ENCODE data around the gene SPEM2. TPM values are rescaled to one million over a fixed set of nuclear protein-coding genes. Genes with fewer than 3 reads are reported as not detected.

The SPEM2 gene
- total and polyA plus RNA-seq, 4 donors = not detected

DNA sequence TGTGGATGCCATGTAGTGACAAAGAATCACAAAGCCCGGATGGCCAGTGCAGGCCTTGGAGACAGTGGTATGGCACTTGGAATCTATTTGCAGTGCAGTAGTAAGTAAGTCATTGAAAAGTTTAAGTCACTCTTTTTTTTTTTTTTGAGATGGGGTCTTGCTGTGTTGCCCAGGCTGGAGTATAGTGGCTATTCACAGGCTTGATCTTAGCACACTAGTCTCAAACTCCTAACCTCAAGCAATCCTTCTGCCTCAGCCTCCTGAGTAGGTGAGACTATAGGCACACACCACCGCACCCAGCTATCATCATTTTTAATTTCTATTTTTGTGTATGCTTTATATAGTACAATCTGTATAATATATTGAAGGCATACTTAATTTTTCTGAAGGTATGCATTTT, 26.8 kb upstream of the SPEM2 start:
- ATAC-seq (ENCODE audit: low FRiP score) (no peak), DNase-seq (no peak)
- Histone ChIP-seq H3K4me1 (ENCODE audit: control insufficient read depth in 1 of 2, insufficient read depth in 2 of 2, low read length in 2 of 2) (no peaks in the 10 kb centered on the region), H3K4me3 (ENCODE audit: low read length in 2 of 2) (no peak overlapping the region), H3K36me3 (ENCODE audit: control insufficient read depth in 1 of 2, insufficient read depth in 2 of 2, low read length in 1 of 2) (no peaks in the 10 kb centered on the region), H3K27me3 (ENCODE audit: control insufficient read depth in 1 of 2, insufficient read depth in 2 of 2, low read length in 1 of 2) (no peaks in the 10 kb centered on the region), H3K9me3 (ENCODE audit: control insufficient read depth, low read length) (no peaks in the 10 kb centered on the region), H3K27ac (ENCODE audit: low read depth in 1 of 2, low read length in 2 of 2) (no peak overlapping the region)
- 71 to 75% methylated on average over 2 of the region's 2 CpGs for WGBS, 2 donors
- intact Hi-C loops (cut with DNase I) = no loop called here

DNA sequence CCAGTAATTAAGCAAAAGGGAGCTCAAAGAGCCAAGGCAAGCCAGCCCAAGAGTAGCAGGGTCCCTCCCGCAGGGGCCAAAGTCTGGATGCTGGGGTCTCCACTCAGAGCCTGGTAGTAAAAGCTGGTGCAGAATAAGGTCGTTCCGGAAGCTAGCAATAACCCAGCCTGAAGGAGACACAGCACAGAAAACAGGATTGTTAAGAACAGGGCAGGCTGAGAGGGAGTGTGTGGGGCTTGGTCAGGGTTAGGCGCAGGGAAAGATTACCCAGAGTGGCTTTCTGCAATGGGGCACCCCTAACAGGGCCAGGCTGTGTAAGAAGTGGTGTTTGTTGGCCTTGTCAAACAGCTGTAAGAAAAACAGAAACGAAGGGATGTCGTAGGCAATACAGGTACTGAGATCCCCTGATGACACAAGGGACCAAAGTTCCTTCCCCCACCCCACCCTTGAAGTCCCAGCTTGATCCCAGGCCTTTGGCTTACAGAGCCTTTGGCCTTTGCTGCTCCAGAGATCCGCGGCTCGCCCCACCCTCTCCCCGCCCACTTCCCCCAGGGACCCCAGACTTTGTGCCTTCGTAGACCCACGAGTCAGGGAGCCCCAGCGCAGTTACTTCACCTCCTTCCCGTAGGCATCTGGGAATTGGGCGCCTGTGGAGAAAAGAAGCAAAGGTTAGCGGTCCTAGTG, 22.2 kb upstream of the SPEM2 start:
- Histone ChIP-seq H3K9me3 (ENCODE audit: control insufficient read depth, low read length) (no peaks in the 10 kb centered on the region), H3K27ac (ENCODE audit: low read depth in 1 of 2, low read length in 2 of 2) (peak overlapping the region; percentile 10 to 84), H3K4me1 (ENCODE audit: control insufficient read depth in 1 of 2, insufficient read depth in 2 of 2, low read length in 2 of 2) (no peaks in the 10 kb centered on the region), H3K27me3 (ENCODE audit: control insufficient read depth in 1 of 2, insufficient read depth in 2 of 2, low read length in 1 of 2) (no peaks in the 10 kb centered on the region), H3K36me3 (ENCODE audit: control insufficient read depth in 1 of 2, insufficient read depth in 2 of 2, low read length in 1 of 2) (no peaks in the 10 kb centered on the region), H3K4me3 (ENCODE audit: low read length in 2 of 2) (peak overlapping the region; percentile 30 to 51)
- ATAC-seq (ENCODE audit: low FRiP score) (peak; percentile 9), DNase-seq (peak; percentile 74 to 88)
- WGBS, 2 donors = 8 to 9% methylated on average over 15 to 16 of the region's 16 CpGs
- intact Hi-C loops (cut with DNase I) = loop anchor here in 1 of 2 donors (1.0 kb wide), 1 partner anchor 9 kb away; the partner anchor contains the start of gene PLSCR3

DNA sequence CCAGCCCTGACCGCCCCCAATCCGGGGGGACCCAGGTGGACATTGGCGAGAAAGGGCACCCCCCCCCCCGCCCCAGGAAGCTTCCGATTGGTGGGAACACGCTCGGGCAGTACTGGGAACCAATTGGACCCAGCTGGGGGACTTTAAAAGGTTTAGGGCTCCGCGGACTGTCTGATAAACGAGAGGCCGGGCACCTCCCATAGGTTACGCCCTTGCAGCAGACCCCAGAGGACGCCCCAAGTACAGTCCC, 21.8 kb upstream of the SPEM2 start:
- H3K36me3 ChIP-seq (ENCODE audit: control insufficient read depth in 1 of 2, insufficient read depth in 2 of 2, low read length in 1 of 2) = no peaks in the 10 kb centered on the region
- WGBS, 2 donors = 0 to 1% methylated on average over 13 of the region's 13 CpGs
- no peaks in the 10 kb centered on the region for H3K4me1 ChIP-seq (ENCODE audit: control insufficient read depth in 1 of 2, insufficient read depth in 2 of 2, low read length in 2 of 2)
- DNase-seq = no peak
- intact Hi-C loops (cut with DNase I) = loop anchor here in 1 of 2 donors (1.0 kb wide), 1 partner anchor 9 kb away; the partner anchor contains the start of gene PLSCR3
- peak overlapping the region; percentile 10 to 67 for H3K27ac ChIP-seq (ENCODE audit: low read depth in 1 of 2, low read length in 2 of 2)
- H3K4me3 ChIP-seq (ENCODE audit: low read length in 2 of 2) = peak overlapping the region; percentile 30 to 51
- H3K27me3 ChIP-seq (ENCODE audit: control insufficient read depth in 1 of 2, insufficient read depth in 2 of 2, low read length in 1 of 2) = no peaks in the 10 kb centered on the region
- ATAC-seq (ENCODE audit: low FRiP score) = peak; percentile 65
- H3K9me3 ChIP-seq (ENCODE audit: control insufficient read depth, low read length) = no peaks in the 10 kb centered on the region

DNA sequence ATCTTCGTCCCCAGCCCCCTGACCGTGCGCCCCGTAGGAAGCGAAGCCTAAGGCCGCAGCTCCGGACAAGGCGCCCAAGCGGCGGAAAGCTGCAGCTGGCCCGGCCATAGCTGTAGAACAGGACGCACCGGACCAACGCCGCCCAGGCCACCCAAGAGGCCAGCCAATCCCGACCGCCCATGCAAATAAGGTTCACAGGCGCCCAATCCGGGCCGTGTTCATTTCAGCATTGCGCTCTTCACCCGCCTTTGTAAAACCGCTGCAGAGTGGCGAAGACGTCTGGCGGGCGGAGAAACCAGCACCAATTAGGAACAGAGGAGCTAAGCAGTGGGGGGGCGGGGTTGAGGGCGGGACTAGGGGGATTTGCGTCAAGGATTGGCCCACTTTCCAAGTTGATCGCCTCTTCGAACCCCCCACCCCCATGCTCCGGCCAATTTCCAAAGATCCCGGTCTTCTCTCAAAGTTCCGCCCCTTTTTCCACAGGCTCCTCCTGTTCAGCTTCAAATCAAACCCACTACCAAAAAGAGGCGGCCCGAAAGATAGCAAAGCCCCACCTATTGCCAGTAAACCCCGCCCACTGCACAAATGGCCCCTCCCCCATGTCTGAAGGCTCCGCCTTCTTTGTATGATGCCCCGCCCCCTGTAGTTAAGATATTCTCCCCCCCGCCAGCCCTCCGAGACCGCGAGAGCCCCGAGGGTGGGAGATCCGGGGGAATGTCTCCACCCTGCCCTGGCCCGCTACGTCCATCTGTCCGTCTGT, 21.3 kb upstream of the SPEM2 start, which contains the start of gene TMEM256:
TMEM256 (minus strand) TSS at position 121 of the 760 bp plus-strand sequence; CDS start at position 108, 13 bp downstream.
- DNase-seq (peak; percentile 99), ATAC-seq (ENCODE audit: low FRiP score) (peak; percentile 97)
- H3K27ac ChIP-seq (ENCODE audit: low read depth in 1 of 2, low read length in 2 of 2) = peak within 1 kb of the TSS; percentile 70 to 84
- H3K4me3 ChIP-seq (ENCODE audit: low read length in 2 of 2) = peak within 1 kb of the TSS; percentile 59 to 82
- 0 to 1% methylated on average over 40 to 49 of the region's 49 CpGs for WGBS, 2 donors
- no peaks in the 10 kb centered on the region for H3K4me1 ChIP-seq (ENCODE audit: control insufficient read depth in 1 of 2, insufficient read depth in 2 of 2, low read length in 2 of 2)
- no peaks in the 10 kb centered on the region for H3K27me3 ChIP-seq (ENCODE audit: control insufficient read depth in 1 of 2, insufficient read depth in 2 of 2, low read length in 1 of 2)
- H3K9me3 ChIP-seq (ENCODE audit: control insufficient read depth, low read length) = no peaks in the 10 kb centered on the region
- no peaks in the 10 kb centered on the region for H3K36me3 ChIP-seq (ENCODE audit: control insufficient read depth in 1 of 2, insufficient read depth in 2 of 2, low read length in 1 of 2)
- intact Hi-C loops (cut with DNase I) = loop anchor here in 1 of 2 donors (1.0 kb wide), 1 partner anchor 10 kb away; the partner anchor contains the start of gene PLSCR3

DNA sequence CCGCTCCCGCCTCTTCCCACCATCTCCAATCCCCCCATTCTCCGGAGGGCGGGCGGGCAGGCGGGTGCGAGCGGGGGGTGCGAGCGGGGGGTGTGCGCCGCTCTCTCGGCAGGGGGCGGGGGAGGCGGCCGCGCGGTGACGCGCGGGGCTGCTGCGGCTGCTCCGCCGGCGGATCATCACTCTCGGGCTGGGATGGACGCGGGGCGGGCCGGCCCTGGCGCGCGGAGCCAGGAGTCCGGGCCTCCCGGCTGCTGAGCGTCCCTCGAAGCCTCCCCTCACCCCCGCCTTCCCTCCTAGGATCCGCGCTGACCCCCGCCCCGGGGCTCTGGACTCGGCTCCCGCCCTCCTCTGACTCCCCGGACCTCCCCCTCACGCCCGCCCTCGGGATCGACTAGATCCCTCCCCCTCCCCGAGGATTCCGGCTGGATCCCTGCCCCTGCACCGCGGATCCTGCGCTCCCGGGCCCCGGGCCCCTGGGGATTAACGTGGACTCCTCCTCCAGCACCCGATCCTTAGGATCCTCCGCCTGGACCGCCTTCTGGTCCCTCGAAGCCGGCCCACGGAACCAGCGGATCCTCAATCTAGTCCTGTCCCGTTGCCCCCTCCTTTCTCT, 20.6 kb upstream of the SPEM2 start:
- intact Hi-C loops (cut with DNase I) = no loop called here
- Histone ChIP-seq H3K36me3 (ENCODE audit: control insufficient read depth in 1 of 2, insufficient read depth in 2 of 2, low read length in 1 of 2) (no peaks in the 10 kb centered on the region), H3K27ac (ENCODE audit: low read depth in 1 of 2, low read length in 2 of 2) (peak overlapping the region; percentile 70 to 76), H3K4me1 (ENCODE audit: control insufficient read depth in 1 of 2, insufficient read depth in 2 of 2, low read length in 2 of 2) (no peaks in the 10 kb centered on the region), H3K27me3 (ENCODE audit: control insufficient read depth in 1 of 2, insufficient read depth in 2 of 2, low read length in 1 of 2) (no peaks in the 10 kb centered on the region), H3K4me3 (ENCODE audit: low read length in 2 of 2) (peak overlapping the region; percentile 59 to 82), H3K9me3 (ENCODE audit: control insufficient read depth, low read length) (no peaks in the 10 kb centered on the region)
- DNase-seq (peak; percentile 81 to 89), ATAC-seq (ENCODE audit: low FRiP score) (peak; percentile 82)
- WGBS, 2 donors = 0 to 1% methylated on average over 29 to 65 of the region's 65 CpGs

DNA sequence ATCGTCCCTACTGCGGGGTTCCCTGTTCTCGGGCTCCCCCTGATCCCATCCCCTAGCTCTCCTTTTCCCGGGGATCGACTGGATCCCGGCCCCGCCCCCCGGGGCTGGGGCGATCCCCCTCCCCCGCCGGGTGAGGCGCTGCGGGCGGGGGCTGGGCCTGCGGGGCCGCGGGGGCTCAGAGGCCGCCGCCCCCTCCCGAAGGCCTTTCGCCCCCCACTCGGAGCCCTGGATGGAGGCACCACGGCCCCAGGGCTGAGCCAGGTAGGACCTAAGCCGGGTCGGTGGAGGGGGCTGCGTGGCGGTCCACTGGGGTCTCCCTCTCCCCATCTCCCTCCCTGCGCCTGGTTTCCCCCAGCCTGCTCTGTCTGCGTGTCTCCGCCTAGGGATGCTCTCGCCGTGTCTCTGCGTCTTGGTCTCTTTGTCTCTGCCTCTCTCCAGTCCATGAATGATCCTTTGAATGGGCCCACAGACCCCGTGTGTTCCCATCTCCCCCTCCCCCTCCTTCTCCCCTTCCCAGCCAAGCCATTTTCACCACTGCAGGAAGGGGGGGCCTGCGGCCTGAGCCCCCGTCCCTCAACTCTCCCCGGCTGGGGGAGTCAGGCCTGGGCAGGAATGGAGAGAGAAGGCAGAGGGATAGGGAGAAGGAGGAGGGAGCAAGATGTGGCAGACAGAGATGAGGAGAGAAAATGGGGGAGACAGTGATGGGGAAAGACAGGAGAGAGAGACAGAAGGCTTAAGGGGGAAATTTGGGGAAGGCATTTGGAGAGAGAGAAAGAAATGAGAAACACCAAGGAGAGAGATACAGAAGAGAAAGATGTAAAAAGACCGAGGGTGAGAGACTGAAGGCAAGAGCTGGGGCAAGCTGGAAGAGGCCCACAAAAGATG, 19.8 kb upstream of the SPEM2 start:
- peak overlapping the region in 1 of 2 donors; percentile 76 for H3K27ac ChIP-seq (ENCODE audit: low read depth in 1 of 2, low read length in 2 of 2)
- no peaks in the 10 kb centered on the region for H3K4me1 ChIP-seq (ENCODE audit: control insufficient read depth in 1 of 2, insufficient read depth in 2 of 2, low read length in 2 of 2)
- 14% methylated on average over 27 to 38 of the region's 38 CpGs for WGBS, 2 donors
- intact Hi-C loops (cut with DNase I) = loop anchor here in 1 of 2 donors (2.0 kb wide), 1 partner anchor 29 kb away; the partner anchor contains the start of gene TMEM102
- no peaks in the 10 kb centered on the region for H3K9me3 ChIP-seq (ENCODE audit: control insufficient read depth, low read length)
- DNase-seq (no peak), ATAC-seq (ENCODE audit: low FRiP score) (no peak)
- H3K36me3 ChIP-seq (ENCODE audit: control insufficient read depth in 1 of 2, insufficient read depth in 2 of 2, low read length in 1 of 2) = no peaks in the 10 kb centered on the region
- H3K4me3 ChIP-seq (ENCODE audit: low read length in 2 of 2) = peak overlapping the region; percentile 59 to 82
- H3K27me3 ChIP-seq (ENCODE audit: control insufficient read depth in 1 of 2, insufficient read depth in 2 of 2, low read length in 1 of 2) = no peaks in the 10 kb centered on the region

DNA sequence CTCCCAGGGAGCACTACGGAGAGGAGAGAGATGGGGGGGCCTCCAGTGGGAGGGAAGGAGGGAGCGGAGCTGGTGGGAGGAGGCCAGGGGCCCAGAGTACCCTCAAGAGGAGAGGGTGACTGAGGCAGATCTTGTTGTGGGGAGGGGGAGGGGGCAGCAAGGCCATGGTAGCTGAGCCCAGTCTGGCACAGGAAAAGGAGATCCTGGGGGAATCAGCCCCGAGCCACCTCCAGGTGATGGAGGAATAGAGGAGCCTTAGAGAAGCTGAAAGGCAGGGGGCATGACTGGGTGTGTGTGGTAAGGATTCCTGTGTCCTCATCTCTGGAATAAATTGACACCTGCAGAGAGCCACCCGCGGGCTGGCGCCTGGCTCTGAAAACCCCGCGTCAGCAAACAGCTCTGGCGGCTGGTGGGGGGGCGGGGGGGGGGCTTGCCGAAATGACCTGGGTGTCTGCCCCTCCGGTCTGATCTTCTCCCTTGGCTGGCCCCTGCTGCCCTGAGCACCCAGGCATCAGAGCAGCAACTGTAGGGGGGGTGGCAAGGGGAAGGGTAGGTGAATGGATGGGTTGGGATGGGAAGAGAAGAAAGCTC, 19.1 kb upstream of the SPEM2 start:
- no peak overlapping the region for H3K27ac ChIP-seq (ENCODE audit: low read depth in 1 of 2, low read length in 2 of 2)
- ATAC-seq (ENCODE audit: low FRiP score) (no peak), DNase-seq (no peak)
- no peaks in the 10 kb centered on the region for H3K4me1 ChIP-seq (ENCODE audit: control insufficient read depth in 1 of 2, insufficient read depth in 2 of 2, low read length in 2 of 2)
- no peaks in the 10 kb centered on the region for H3K27me3 ChIP-seq (ENCODE audit: control insufficient read depth in 1 of 2, insufficient read depth in 2 of 2, low read length in 1 of 2)
- 71 to 72% methylated on average over 12 of the region's 12 CpGs for WGBS, 2 donors
- intact Hi-C loops (cut with DNase I) = loop anchor here in 1 of 2 donors (2.0 kb wide), 1 partner anchor 28 kb away; the partner anchor contains the start of gene TMEM102
- H3K4me3 ChIP-seq (ENCODE audit: low read length in 2 of 2) = no peak overlapping the region
- H3K36me3 ChIP-seq (ENCODE audit: control insufficient read depth in 1 of 2, insufficient read depth in 2 of 2, low read length in 1 of 2) = no peaks in the 10 kb centered on the region
- H3K9me3 ChIP-seq (ENCODE audit: control insufficient read depth, low read length) = no peaks in the 10 kb centered on the region

Measured in aorta (tissue), 5 donors.